ENCODE measurements around the gene IGF2R.

- TF ChIP-seq CTCF (IDR thresholded peaks at IDR 0.05; ENCODE audit: low read length): no peak
- no peak for TF ChIP-seq EZH2phosphoT487 (IDR thresholded peaks at IDR 0.05; ENCODE audit: low read length)
These were observed 9.0 kb downstream of the IGF2R start for GRCh38 chr6:159977904-159978268.

Data from MM.1S (cell line).